HEK293T (cell line): ENCODE data around the gene PTPN21.

Experiments
- ARNT ChIP-seq: fragments of 450-650 bp; IDR thresholded peaks from 2 replicates; pipeline ENCODE4 v1.6.1; 2017; ENCODE audit warnings: mild to moderate bottlenecking
- BHLHE40 ChIP-seq: fragments of 450-650 bp; IDR thresholded peaks from 2 replicates; pipeline ENCODE4 v1.6.1; 2016; ENCODE audit warnings: mild to moderate bottlenecking, moderate library complexity, borderline replicate concordance
- ELF4 ChIP-seq: fragments of 450-650 bp; IDR thresholded peaks from 2 replicates; pipeline ENCODE4 v1.6.1; 2017; ENCODE audit warnings: antibody characterized with exemption
- FOXK2 ChIP-seq: fragments of 450-650 bp; IDR thresholded peaks from 2 replicates; pipeline ENCODE4 v1.6.1; 2016; ENCODE audit warnings: mild to moderate bottlenecking
- FOXM1 ChIP-seq: fragments of 450-650 bp; IDR thresholded peaks from 2 replicates; pipeline ENCODE4 v1.6.1; 2017; ENCODE audit warnings: mild to moderate bottlenecking, borderline replicate concordance
- HDGF ChIP-seq: fragments of 450-650 bp; IDR thresholded peaks from 2 replicates; pipeline ENCODE4 v1.6.1; 2017; ENCODE audit warnings: antibody characterized with exemption, borderline replicate concordance
- L3MBTL2 ChIP-seq: fragments of 450-650 bp; conservative IDR thresholded peaks from 2 replicates; pipeline ENCODE4 v1.6.1; 2016; ENCODE audit warnings: mild to moderate bottlenecking
- LEF1 ChIP-seq: fragments of 450-650 bp; IDR thresholded peaks from 2 replicates; pipeline ENCODE4 v1.6.1; 2017; ENCODE audit warnings: mild to moderate bottlenecking, borderline replicate concordance
- NFRKB ChIP-seq: fragments of 450-650 bp; IDR thresholded peaks from 2 replicates; pipeline ENCODE4 v1.6.1; 2016; ENCODE audit warnings: mild to moderate bottlenecking, moderate library complexity
- SP1 ChIP-seq: fragments of 450-650 bp; IDR thresholded peaks from 2 replicates; pipeline ENCODE4 v1.6.1; 2017
- SUZ12 ChIP-seq: fragments of 450-650 bp; IDR thresholded peaks from 2 replicates; pipeline ENCODE4 v1.6.1; 2016; ENCODE audit warnings: mild to moderate bottlenecking
- TARDBP ChIP-seq: fragments of 450-650 bp; IDR thresholded peaks from 2 replicates; pipeline ENCODE4 v1.6.1; 2016
- TF ChIP-seq, protein P1 (sequence below): fragments of 450-650 bp; IDR thresholded peaks from 2 replicates; pipeline ENCODE4 v1.6.1; 2016

DNA sequence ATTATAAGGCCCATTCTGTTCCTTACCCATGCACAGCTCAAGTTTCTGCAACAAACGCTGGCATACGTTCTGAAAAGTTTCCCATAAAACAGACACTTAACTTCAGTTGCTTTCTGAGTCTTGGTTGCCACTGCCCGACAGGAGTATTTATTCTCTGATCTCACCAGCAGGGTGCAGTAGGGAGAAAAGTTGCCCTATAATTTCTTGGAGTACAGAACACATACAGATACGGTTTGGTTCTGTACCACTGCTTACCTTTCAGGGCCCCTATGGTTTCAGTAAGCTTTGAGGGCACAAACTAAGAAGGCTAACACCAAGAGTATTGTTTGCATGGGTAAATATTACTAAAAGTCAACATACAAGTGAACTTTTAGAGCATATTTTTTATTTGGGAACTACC lies 91.5 kb downstream of the PTPN21 start:
- no peak for TF ChIP-seq SUZ12
- no peak for TF ChIP-seq ELF4
- no peak for TF ChIP-seq FOXK2
- TF ChIP-seq FOXM1 = no peak
- no peak for TF ChIP-seq SP1
- TF ChIP-seq, protein P1, sequence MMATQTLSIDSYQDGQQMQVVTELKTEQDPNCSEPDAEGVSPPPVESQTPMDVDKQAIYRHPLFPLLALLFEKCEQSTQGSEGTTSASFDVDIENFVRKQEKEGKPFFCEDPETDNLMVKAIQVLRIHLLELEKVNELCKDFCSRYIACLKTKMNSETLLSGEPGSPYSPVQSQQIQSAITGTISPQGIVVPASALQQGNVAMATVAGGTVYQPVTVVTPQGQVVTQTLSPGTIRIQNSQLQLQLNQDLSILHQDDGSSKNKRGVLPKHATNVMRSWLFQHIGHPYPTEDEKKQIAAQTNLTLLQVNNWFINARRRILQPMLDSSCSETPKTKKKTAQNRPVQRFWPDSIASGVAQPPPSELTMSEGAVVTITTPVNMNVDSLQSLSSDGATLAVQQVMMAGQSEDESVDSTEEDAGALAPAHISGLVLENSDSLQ = no peak
- no peak for TF ChIP-seq BHLHE40
- TF ChIP-seq L3MBTL2 = no peak
- no peak for TF ChIP-seq ARNT
- TF ChIP-seq HDGF = no peak
- no peak for TF ChIP-seq LEF1
- TF ChIP-seq TARDBP = no peak
- TF ChIP-seq NFRKB = no peak
